Ovary (tissue), 9 donors: ENCODE measurements around the gene ATXN1. TPM values are rescaled to one million over a fixed set of nuclear protein-coding genes. Genes with fewer than 3 reads are reported as not detected.
A peak's percentile ranks its signal among the peaks of the same experiment; 100 is the strongest.

Experiments
- DNase-seq, 5 donors: peaks; one replicate each; pipeline ENCODE4 v3.0.0-alpha.2; 2019 to 2020
- H3K27ac ChIP-seq, 2 donors: fragments of 200-600 bp; one replicate each; pipeline versions ENCODE4 v1.5.1 to v1.8.0; 2019 to 2022
- H3K27me3 ChIP-seq: fragments of 200-600 bp; one replicate; pipeline ENCODE4 v1.8.0; 2022
- H3K36me3 ChIP-seq: fragments of 200-600 bp; sonication (generic); one replicate; pipeline ENCODE4 v1.5.1; 2019
- H3K4me1 ChIP-seq: one replicate; pipeline ENCODE4 v1.8.1; 2013; ENCODE audit warnings: mild to moderate bottlenecking, moderate library complexity; ENCODE audit not compliant: insufficient read depth
- H3K4me3 ChIP-seq: fragments of 200-600 bp; sonication (generic); one replicate; pipeline ENCODE4 v1.5.1; 2017
- H3K9me3 ChIP-seq, 2 donors: fragments of 200-600 bp in 1 of 2; sonication (generic) in 1 of 2; one replicate each; pipeline versions ENCODE4 v1.5.1 to v1.8.1; 2013 to 2019; ENCODE audit warnings: mild to moderate bottlenecking in 1 of 2, moderate library complexity in 1 of 2
- EP300 ChIP-seq: sonication (generic); formaldehyde crosslinking; IDR thresholded peaks from one replicate; pipeline ENCODE4 v1.6.1; 2017; ENCODE audit warnings: antibody characterized with exemption
- POLR2A ChIP-seq: fragments of 450-650 bp; IDR thresholded peaks from one replicate; pipeline ENCODE4 v1.6.1; 2017; ENCODE audit warnings: antibody characterized with exemption, mild to moderate bottlenecking, moderate library complexity
- WGBS, 3 donors: extraction: QIAGEN DNeasy Blood & Tissue Kit in 1 of 3; methylation state at CpG; one replicate each; pipeline versions ENCODE4 v1.1.5 to v1.1.7; 2013 to 2017; 5-methylcytosine and 5-hydroxymethylcytosine counted together
- intact Hi-C, 4 donors: fragments of 100-400 bp; cut with DNase I; formaldehyde crosslinking; loops; one replicate each; pipeline versions ENCODE4 v1.11.0 to v1.15.1; 2022 to 2023
- polyA plus RNA-seq, 2 donors: library from polyadenylated mRNA; stranded (reverse); fragments of 200-250 nt in 1 of 2; fragments of 350-450 nt in 1 of 2; fragmentation: Illumina TruSeq in 1 of 2; extraction: RNeasy Lipid Tissue Mini Kit (QIAGEN cat#74804) in 1 of 2; gene quantifications; one replicate each; pipeline ENCODE4 v1.2.3, GENCODE V29; 2013 to 2014
- total RNA-seq, 7 donors: library from RNA; depleted of rRNA in 2 of 7; stranded (reverse); fragments of >200 nt in 2 of 7; fragmentation: NEBNext Ultra II Directional in 3 of 7; extraction: Animal tissue kit (Norgen Biotek cat#: 25700) in 3 of 7; gene quantifications; one replicate each; pipeline versions ENCODE4 v1.1.0 to v1.2.4, GENCODE V29; 2016 to 2023
- TF ChIP-seq, protein P1 (sequence below), 3 donors: fragments of 450-650 bp in 2 of 3; fragments of 200-600 bp in 1 of 3; IDR thresholded peaks; one replicate each; pipeline versions ENCODE4 v1.5.1 to v1.8.0; 2016 to 2022; ENCODE audit warnings: antibody characterized with exemption in 3 of 3, mild to moderate bottlenecking in 1 of 3
- donor health status: DM: no; HTN: no; CAD: no; lungs with moderate emphysema.
- donor health status: DM: no; HTN: no; CAD: no.
- donor health status: Bipolar disorder and iron deficiency.
- donor health status: DM: yes; HTN: yes; CAD: no.
- donor health status: DM: no; HTN: no; CAD: no.
- donor health status: DM: yes; HTN: yes; CAD: no.

Gene ATXN1
- total and polyA plus RNA-seq, 9 donors = 7.3 to 38.2 (median 30.4) TPM

DNA sequence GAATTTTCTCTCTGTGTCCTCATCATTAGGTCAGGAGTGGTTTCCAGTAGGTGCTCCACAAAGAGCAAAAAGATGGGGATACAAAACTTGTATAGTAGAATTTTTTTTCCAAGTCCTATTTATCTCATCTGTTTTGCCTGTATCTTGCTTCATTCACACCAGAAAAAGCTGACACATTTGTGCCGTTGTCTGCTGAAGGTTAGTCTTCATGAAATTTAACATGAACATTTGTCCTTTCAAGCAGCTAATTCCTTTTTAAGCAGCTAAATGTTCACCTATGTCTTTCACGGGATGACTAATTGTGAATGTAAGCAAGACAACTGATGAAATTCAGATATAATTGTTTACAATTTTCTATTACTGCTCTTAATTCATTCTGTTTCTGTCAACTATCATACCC, 83.8 kb downstream of the ATXN1 start:
- DNase-seq = no peak
- WGBS, 3 donors = 10 to 21% (median 17%) methylated on average over 2 of the region's 2 CpGs
- intact Hi-C loops = no loop called here

GRCh38 chr6:16676978-16677377, 84.3 kb downstream of the ATXN1 start:
- WGBS, 3 donors = 10 to 15% (median 13%) methylated on average over 6 of the region's 6 CpGs
- DNase-seq = peak in 1 of 5 donors; percentile 19
- no peak overlapping the region for H3K4me3 ChIP-seq
- intact Hi-C loops = no loop called here
- H3K4me1 ChIP-seq = peaks cover 13% of the 10 kb centered on the region
- TF ChIP-seq, protein P1, sequence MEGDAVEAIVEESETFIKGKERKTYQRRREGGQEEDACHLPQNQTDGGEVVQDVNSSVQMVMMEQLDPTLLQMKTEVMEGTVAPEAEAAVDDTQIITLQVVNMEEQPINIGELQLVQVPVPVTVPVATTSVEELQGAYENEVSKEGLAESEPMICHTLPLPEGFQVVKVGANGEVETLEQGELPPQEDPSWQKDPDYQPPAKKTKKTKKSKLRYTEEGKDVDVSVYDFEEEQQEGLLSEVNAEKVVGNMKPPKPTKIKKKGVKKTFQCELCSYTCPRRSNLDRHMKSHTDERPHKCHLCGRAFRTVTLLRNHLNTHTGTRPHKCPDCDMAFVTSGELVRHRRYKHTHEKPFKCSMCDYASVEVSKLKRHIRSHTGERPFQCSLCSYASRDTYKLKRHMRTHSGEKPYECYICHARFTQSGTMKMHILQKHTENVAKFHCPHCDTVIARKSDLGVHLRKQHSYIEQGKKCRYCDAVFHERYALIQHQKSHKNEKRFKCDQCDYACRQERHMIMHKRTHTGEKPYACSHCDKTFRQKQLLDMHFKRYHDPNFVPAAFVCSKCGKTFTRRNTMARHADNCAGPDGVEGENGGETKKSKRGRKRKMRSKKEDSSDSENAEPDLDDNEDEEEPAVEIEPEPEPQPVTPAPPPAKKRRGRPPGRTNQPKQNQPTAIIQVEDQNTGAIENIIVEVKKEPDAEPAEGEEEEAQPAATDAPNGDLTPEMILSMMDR (IDR thresholded peaks at IDR 0.05) = no peak
- TF ChIP-seq POLR2A (no peak), EP300 (no peak)
- H3K27me3 ChIP-seq = no peaks in the 10 kb centered on the region
- H3K36me3 ChIP-seq = no peaks in the 10 kb centered on the region
- H3K27ac ChIP-seq = peak overlapping the region in 1 of 2 donors; percentile 8
- H3K9me3 ChIP-seq = no peaks in the 10 kb centered on the region

More for the DNA sequence above, 83.8 kb downstream of the ATXN1 start:
- Histone ChIP-seq H3K27me3 (no peaks in the 10 kb centered on the region), H3K4me3 (no peak overlapping the region), H3K27ac (peak overlapping the region in 1 of 2 donors; percentile 8), H3K36me3 (no peaks in the 10 kb centered on the region), H3K9me3 (no peaks in the 10 kb centered on the region), H3K4me1 (peaks cover 11% of the 10 kb centered on the region)
- TF ChIP-seq EP300 (no peak), POLR2A (no peak)
- TF ChIP-seq, protein P1 (IDR thresholded peaks at IDR 0.05) = no peak

DNA sequence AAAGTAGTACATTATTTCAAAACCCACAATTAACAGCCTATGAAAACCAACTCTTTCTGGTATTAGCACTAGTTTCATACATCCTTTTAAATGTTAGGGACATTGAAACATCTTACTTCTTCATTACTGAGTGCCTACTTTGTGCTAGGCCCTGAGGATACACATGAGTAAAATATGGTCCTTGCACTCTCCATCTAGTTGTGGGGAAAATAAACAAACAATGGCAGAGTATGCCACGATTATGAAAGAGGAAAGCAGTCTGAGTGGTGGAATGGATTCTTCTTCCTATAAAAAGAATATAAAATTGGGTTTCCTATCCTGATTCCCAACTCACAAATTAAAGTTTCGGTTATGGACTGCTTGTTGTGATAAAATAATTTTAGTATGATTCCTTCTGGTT, 84.9 kb downstream of the ATXN1 start:
- no peaks in the 10 kb centered on the region for H3K27me3 ChIP-seq
- no peaks in the 10 kb centered on the region for H3K9me3 ChIP-seq
- peak overlapping the region in 1 of 2 donors; percentile 10 for H3K27ac ChIP-seq
- no peak for TF ChIP-seq EP300
- TF ChIP-seq POLR2A = no peak
- TF ChIP-seq, protein P1 (IDR thresholded peaks at IDR 0.05) = no peak
- no peak for DNase-seq
- no peak overlapping the region for H3K4me3 ChIP-seq
- WGBS, 3 donors = 8 to 22% (median 15%) methylated on average over 2 of the region's 2 CpGs
- intact Hi-C loops = no loop called here
- peaks cover 13% of the 10 kb centered on the region for H3K4me1 ChIP-seq
- no peaks in the 10 kb centered on the region for H3K36me3 ChIP-seq

- no peak for DNase-seq
- no peaks in the 10 kb centered on the region for H3K9me3 ChIP-seq
- H3K4me3 ChIP-seq = no peak overlapping the region
- H3K27ac ChIP-seq = no peak overlapping the region
- intact Hi-C loops = no loop called here
- peaks cover 13% of the 10 kb centered on the region for H3K4me1 ChIP-seq
- no peaks in the 10 kb centered on the region for H3K27me3 ChIP-seq
- H3K36me3 ChIP-seq = no peaks in the 10 kb centered on the region
- 51 to 59% (median 57%) methylated on average over 4 of the region's 4 CpGs for WGBS, 3 donors
- TF ChIP-seq, protein P1 (IDR thresholded peaks at IDR 0.05) = no peak
- TF ChIP-seq POLR2A = no peak
- no peak for TF ChIP-seq EP300
Measured at GRCh38 chr6:16674801-16675392, 86.4 kb downstream of the ATXN1 start.
